Measurements from ENCODE around the gene CIROP.

The CIROP gene

GRCh38 chr14:23093104-23093503, 11.7 kb downstream of the CIROP start:
- DNase-seq: no peak

GRCh38 chr14:23091294-23092225, 13.2 kb downstream of the CIROP start:
- DNase-seq: no peak

- DNase-seq: no peak
Observed at GRCh38 chr14:23090254-23090636, 14.5 kb downstream of the CIROP start.

- no peak for DNase-seq
Observed at GRCh38 chr14:23089498-23090253, 15.1 kb downstream of the CIROP start.

- DNase-seq: no peak
Observed at GRCh38 chr14:23086565-23086964, 18.2 kb downstream of the CIROP start.

DNA sequence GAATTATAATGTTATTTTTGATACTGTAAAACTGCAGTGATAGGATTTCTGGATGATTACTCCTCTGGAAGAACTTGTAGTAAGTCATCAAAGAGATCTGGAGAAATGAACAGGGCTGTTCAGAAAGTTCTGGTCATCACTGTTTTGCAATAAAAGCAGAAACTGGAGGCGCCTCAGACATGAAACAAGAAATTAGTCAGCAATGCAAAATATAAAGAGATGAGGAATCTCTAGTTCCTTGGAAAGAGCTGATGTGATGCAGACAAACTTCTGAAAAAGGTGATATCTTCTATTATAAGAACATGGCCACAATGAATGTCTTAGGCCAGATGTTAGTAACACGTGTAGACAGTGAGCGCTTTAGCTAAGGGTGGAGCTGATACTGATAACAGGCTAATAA, 19.3 kb downstream of the CIROP start:
- DNase-seq: peak; percentile 23

DNA sequence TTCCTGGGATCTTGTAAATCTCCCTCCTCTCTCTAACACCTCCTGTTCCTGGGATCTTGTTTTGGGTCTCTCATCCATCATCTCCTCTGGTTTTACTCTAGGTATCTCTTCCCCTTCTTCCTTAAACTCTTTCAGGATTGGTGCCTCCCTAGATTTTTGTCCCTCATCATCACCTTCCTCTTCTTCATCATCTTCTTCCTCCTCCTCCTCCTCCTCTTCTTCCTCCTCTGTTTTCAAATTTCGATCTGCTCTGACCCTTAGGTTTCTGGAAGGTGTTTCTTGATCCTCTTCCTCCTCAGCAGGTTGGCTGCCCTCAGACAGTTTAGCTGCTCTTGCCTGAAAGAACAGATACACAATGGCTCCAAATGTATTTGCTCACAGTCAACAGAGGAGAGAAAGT, 24.3 kb downstream of the CIROP start:
- DNase-seq: no peak

DNA sequence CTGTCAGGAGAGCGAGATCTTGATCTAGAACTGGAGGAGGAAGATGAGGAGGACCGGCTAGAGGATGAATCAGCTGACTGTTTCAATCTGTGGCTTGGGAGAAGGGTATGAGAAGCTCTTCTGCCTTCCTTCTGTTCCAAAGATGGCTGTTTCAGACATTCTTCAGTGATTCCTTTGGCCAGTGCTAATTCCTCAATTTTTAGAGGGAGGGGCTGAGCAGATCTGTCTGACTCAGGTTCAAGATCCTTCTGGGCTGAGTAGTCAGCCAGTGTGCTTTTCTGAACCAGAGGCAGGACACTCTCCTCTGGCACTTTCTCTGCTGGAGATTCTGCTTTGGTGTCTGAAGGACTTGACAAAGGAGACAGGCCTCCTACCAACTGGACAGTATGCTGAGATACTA, 25.1 kb downstream of the CIROP start:
- DNase-seq: no peak

DNA sequence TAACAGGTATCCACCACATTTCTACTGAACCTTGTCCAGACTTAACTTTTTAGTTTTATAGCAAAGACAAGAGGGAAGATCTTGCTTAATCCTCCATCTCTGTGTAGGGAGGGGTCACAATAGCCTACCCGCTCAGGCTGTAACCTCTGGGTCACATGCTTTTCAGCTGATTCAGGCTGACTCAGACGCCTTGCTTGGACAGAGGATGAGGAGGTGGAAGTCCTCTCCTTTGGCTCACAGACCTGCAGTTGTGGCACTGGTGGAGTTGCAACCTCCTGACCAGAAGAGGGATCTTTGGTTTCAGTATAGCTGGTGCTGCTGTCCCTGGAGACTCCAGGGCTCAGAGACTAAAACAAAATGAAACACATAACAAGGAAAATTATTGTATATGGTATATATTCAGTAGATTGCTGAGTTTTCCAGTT, 26.1 kb downstream of the CIROP start:
- no peak for DNase-seq

DNA sequence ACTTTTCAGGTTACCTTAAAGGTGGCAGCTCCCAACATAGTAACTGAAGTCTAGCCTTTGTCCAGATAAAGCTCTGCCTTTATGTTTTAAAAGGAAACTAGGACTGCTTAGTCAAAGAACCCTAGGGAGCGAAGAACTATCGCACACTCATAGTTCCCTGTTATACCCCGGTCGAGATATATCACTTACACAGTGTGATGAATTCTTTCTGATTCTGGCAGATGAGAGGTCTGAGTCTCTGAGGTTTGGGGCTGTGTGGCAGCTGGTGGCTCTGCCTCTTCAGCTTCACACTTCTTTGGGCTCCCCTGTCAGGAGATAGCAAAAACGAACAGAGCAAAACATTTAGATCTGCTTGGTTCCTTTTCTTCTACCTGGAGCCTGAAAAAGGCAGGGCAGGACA, 26.8 kb downstream of the CIROP start:
- DNase-seq: no peak

GRCh38 chr14:23076785-23077408, 27.9 kb downstream of the CIROP start:
- DNase-seq: peak; percentile 51

DNA sequence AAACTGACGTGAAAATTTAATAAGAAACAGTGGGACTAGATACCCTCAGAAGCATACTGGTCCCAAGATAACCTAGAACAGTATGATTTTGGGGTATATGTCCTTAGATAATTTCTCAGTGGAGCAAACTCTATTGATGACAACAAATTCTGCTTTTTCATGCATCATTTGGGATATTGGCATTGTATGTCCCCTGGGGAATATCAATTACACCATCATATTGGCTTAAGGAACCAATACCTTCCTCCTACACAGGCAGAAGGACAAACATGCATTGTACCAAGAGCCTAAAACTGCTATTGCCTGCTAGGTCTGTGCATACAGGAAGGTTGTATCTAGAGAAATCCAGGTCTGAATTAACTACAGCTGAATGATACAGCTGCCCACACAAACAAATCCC, 29.9 kb downstream of the CIROP start:
- no peak for DNase-seq

DNA sequence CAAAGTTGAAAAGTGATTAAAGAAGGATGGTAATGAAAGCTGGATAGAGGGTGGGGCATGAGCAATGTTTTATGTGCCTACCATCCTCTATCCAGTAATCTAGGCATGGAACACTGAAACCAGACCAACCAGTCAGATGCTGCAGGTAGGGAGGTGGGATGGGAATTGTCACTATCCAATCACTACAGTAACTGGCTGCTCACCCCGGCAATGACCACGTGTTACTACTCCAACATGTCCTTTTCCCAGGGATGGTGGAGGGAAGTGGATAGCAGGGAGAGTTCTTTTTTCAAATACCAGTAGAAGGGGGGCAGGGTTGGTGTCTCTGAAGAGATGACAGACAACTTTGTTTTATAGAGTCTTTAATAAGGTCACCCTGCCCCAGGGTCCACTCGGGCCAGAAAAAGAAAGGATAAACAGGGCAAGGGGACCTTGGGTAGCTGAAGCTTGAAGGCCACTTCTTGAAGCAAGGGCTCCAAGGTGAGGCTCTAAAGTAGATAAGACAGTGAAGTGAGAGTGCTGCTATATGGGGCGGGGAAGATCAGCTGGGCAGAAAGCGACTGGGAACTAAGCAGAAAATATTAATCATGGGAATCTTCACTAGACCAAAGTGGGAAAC, 32.8 kb downstream of the CIROP start:
- DNase-seq: no peak

GRCh38 chr14:23071244-23071920, 33.4 kb downstream of the CIROP start:
- DNase-seq: peak; percentile 82

DNA sequence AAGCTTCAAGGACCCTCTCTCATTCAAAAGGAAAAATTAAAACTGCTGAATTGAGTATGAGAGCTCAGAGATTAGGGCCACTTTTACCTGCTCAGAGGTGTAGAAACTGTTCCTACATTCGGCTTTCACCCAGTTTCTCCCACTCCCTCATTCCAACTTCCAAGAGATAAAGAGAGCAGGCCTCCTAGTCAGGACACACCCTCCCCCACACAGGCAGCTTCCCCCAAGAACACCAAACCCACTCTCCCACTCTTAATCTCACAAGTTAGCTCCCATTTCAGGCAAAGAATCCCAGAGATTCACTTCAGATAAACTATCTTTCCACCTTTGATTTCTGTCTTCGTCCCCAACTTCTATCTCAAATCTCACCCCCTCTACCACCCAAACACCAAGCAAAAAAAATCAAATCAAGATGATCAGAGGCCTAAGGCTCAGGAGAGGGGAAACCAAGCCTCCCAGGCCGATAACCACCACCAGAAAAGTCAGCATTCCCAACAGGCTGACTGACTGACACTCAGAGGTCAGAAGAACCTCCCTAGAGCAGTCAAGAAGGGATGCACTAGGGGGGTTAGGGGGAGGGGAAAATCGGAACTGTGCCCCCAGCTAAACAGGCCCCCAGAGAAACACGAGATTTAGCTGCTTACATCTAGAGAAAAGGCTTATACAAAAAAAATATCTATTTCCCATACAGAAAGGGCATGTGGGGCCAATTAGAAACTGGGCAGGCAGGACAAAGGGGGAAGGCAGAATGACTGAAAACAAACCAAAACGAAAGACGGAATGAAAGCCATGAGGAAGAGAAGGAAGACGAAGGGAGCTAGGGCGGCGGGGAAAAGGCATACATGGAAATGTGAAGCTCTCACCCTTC, 34.3 kb downstream of the CIROP start:
- DNase-seq: no peak

DNA sequence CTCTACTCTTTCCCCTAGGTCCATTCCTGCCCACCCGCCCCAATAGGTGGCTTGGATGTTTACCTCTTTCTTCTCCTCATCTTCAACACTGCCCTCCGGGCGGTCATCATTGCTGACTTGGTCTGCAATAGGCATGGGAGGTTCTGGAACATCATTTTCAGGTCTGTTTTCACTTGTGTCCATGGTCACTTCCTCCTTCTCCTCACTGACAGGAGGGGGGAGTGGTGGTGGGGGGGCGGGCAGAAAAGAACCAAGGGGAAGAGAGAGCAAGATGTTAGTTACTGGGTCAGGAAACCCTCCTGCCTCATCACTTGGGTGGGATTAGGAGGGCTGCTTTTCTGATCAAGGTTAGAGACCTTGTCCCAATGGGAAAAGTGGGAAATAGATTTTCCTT, 35.4 kb downstream of the CIROP start:
- DNase-seq: no peak

- peak; percentile 82 for DNase-seq
Observed at GRCh38 chr14:23068789-23069412, 35.9 kb downstream of the CIROP start.

- DNase-seq: no peak
Observed at GRCh38 chr14:23067847-23068788, 36.7 kb downstream of the CIROP start.

DNA sequence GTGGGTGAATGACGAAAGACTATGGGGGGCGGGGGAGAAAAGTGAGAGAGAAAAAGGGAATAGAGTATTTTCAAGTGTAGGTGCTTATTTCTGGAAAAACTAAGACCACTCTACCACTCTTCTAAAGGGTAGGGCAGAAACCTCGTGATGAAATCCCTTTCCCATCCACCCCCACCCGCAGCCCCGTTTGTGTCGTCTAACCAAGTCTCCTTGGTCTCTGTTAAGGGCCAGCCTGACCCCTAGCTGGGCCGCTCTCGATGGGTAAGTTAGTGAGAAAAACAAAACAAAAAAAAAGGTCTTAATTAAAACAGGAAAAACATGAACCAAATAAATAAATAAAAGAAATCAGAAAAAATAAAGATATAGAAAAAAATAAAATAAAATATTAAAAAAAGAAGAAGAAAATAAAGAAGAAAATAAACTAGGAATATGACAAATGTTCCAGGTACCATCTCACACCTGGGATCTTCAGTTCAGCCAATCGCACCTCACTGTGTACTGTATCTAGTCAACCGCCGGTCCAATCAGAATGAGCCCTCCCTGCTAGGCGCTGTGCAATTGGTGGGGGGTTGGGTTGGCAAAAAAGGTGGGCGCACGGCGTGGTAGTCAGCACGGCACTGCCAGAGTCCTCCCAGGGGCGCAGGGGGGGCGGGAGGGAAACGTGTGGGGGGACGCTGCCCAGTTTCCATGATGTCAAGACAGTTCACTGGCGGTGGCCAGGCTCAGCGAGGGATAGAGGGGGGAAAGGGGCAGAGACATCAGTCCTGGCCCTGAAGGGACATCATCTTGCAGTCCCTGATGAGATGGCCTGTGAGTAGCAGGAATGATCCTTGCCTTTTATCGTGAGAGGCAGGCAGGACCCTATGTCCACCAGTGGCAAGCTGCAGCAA, 37.7 kb downstream of the CIROP start:
- no peak for DNase-seq
